ENCODE results near the gene MYO1D. TPM values are rescaled to one million over a fixed set of nuclear protein-coding genes. Genes with fewer than 3 reads are reported as not detected.

MYO1D gene
- total and polyA plus RNA-seq, 8 donors = 16.7 to 43.0 (median 29.4) TPM

DNA sequence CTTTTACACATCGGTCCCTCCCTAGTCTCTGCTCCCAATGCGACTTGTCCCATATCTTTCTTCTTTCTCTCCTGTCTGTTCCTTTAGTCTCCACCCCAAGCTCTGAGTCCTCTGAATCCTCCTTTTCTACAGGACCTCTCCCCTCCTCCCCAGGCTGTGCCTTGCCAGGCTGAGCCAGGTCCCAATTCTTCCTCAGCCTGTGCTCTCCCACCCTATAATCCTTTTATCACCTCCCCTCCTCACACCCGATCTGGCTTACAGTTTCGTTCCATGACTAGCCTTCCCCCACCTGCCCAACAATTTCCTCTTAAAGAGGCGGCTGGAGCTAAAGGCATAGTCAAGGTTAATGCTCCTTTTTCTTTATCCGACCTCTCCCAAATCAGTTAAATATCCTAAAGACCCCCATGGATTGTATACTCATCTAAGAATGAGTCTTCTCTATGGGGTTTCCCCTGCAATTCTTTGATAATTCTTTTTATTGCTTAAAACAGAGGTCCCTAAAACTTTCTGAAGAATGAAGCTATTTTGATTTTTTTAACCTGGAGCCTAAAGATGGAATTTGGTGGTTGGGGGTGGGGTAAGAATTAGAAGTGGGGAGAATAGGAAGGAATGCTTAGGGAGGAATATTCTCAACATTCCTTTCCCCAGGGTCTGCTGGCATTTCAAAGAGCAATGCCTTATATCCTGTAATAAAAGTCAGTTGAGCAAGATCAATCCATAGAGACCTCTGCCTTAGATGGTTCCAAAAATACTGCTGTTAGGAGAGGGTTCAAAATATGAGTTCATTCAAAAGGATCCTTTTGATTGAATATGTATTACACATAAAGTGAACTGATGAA is 102.8 kb downstream of the MYO1D start:
- H3K4me1 ChIP-seq = peaks cover 0 to 4% (median 0%) of the 10 kb centered on the region in 3 donors
- WGBS, 2 donors = 86 to 89% methylated on average over 6 of the region's 6 CpGs
- ATAC-seq = no peak
- no peak overlapping the region for H3K4me3 ChIP-seq
- FAIRE-seq = no peak
- H3K27me3 ChIP-seq = no peaks in the 10 kb centered on the region
- TF ChIP-seq CTCF (IDR thresholded peaks at IDR 0.05) = no peak
- no peaks in the 10 kb centered on the region for H3K9me3 ChIP-seq
- intact Hi-C loops (cut with DNase I) = loop anchor here in 1 of 3 donors (10.0 kb wide), 1 partner anchor 231 kb away; no protein-coding TSS in a partner anchor
- H3K36me3 ChIP-seq = no peaks in the 10 kb centered on the region
- DNase-seq = no peak
- H3K27ac ChIP-seq = no peak overlapping the region

- ATAC-seq = no peak
- Histone ChIP-seq H3K4me1 (peaks cover 0 to 4% (median 0%) of the 10 kb centered on the region in 3 donors), H3K27ac (no peak overlapping the region), H3K4me3 (no peak overlapping the region), H3K36me3 (no peaks in the 10 kb centered on the region), H3K27me3 (no peaks in the 10 kb centered on the region), H3K9me3 (no peaks in the 10 kb centered on the region)
- intact Hi-C loops (cut with DNase I) = loop anchor here in 1 of 3 donors (10.0 kb wide), 1 partner anchor 232 kb away; no protein-coding TSS in a partner anchor
- no peak for TF ChIP-seq CTCF (IDR thresholded peaks at IDR 0.05)
- 86 to 89% methylated on average over 9 of the region's 9 CpGs for WGBS, 2 donors
- DNase-seq = no peak
- FAIRE-seq = no peak
Measured at GRCh38 chr17:32772453-32773025, 104.4 kb downstream of the MYO1D start.

GRCh38 chr17:32771396-32771795 is 105.5 kb downstream of the MYO1D start:
- no peak for DNase-seq
- H3K27me3 ChIP-seq = no peaks in the 10 kb centered on the region
- H3K27ac ChIP-seq = no peak overlapping the region
- H3K9me3 ChIP-seq = no peaks in the 10 kb centered on the region
- intact Hi-C loops (cut with DNase I) = loop anchor here in 1 of 3 donors (10.0 kb wide), 1 partner anchor 233 kb away; no protein-coding TSS in a partner anchor
- TF ChIP-seq CTCF (IDR thresholded peaks at IDR 0.05) = no peak
- H3K4me1 ChIP-seq = peaks cover 0 to 4% (median 0%) of the 10 kb centered on the region in 3 donors
- H3K36me3 ChIP-seq = no peaks in the 10 kb centered on the region
- WGBS, 2 donors = 72 to 73% methylated on average over 2 of the region's 2 CpGs
- ATAC-seq = no peak
- H3K4me3 ChIP-seq = no peak overlapping the region
- peak; percentile 71 for FAIRE-seq

- no peaks in the 10 kb centered on the region for H3K9me3 ChIP-seq
- peak; percentile 74 to 87 (median 80) for ATAC-seq
- DNase-seq = no peak
- TF ChIP-seq CTCF (IDR thresholded peaks at IDR 0.05) = no peak
- intact Hi-C loops (cut with DNase I) = loop anchor here in 1 of 3 donors (10.0 kb wide), 1 partner anchor 235 kb away; no protein-coding TSS in a partner anchor
- H3K4me1 ChIP-seq = peaks cover 0 to 4% (median 0%) of the 10 kb centered on the region in 3 donors
- no peak for FAIRE-seq
- no peak overlapping the region for H3K27ac ChIP-seq
- no peaks in the 10 kb centered on the region for H3K27me3 ChIP-seq
- WGBS, 2 donors = 13 to 16% methylated on average over 3 of the region's 3 CpGs
- no peak overlapping the region for H3K4me3 ChIP-seq
- no peaks in the 10 kb centered on the region for H3K36me3 ChIP-seq
Measured at GRCh38 chr17:32769846-32770245, 107.1 kb downstream of the MYO1D start.

Measured in pancreas (tissue), 10 donors.